ENCODE results near the gene PSMB5.
"Not testable (repeated sequence)": the region's sequence is repeated elsewhere in the genome, so short reads cannot be mapped to it uniquely, and the experiment has no call there.

GRCh38 chr14:23004274-23004673 lies 30.4 kb downstream of the PSMB5 start:
- not testable (repeated sequence) for TF ChIP-seq LEF1 (IDR thresholded peaks at IDR 0.05; ENCODE audit: borderline replicate concordance); SUZ12 (IDR thresholded peaks at IDR 0.05); L3MBTL2 (conservative IDR thresholded peaks at IDR 0.05); NFRKB (IDR thresholded peaks at IDR 0.05); BHLHE40 (IDR thresholded peaks at IDR 0.05; ENCODE audit: borderline replicate concordance); FOXM1 (IDR thresholded peaks at IDR 0.05; ENCODE audit: borderline replicate concordance); PKNOX1 (IDR thresholded peaks at IDR 0.05); SP1 (IDR thresholded peaks at IDR 0.05); FOXA1 (IDR thresholded peaks at IDR 0.05); ARNT (IDR thresholded peaks at IDR 0.05)
